ENCODE measurements around the gene CLCN1. TPM values are rescaled to one million over a fixed set of nuclear protein-coding genes. Genes with fewer than 3 reads are reported as not detected.

Gene CLCN1
- total RNA-seq, 1 experiment from 2014 or later: 0.55 TPM

DNA sequence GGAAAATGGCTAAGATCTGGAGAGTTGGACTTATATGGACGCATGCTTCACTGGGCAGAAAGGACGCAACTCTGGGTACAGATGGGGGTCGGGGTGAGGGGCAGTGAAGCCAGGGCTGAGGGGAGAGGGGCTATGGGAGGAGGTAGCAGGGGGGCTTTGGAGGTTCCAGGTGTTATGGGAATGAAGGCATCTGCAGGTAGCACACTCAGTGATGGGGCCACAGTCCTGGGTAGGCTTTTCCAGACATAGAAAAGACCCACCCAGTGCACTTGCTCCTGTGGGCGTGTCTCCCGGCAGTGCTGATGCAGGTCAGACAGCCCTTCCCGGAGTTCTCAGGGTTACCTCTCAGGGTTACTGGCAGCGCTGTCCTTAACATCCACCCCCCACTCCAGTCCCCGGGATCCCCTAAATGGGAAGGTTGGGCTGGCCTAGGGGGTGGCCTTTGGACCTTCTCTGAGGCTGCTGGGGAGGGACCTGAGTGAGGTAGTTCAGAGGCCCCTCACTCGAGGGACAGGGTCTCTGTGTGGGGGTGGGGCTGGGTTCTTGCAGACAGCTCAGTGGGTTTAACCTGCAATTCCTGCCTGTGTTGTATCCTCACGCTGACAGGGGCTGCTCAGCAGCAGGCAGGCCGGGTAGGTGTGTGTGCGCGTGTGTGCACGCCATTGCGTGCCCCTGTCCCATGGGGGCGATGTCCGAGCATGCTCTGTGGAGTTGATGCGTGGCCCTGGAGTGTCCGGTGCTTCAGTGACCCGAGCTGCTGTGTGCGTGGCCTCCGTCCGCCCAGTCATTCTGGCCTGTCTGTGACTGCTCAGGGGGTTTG lies 71.5 kb downstream of the CLCN1 start:
- no peak for ATAC-seq
- POLR2A ChIA-PET (ENCODE audit: unreplicated experiment): no interaction called here
- peaks cover 50% of the 10 kb centered on the region for H3K79me2 ChIP-seq (ENCODE audit: low read length)
- H3K9me3 ChIP-seq (ENCODE audit: low read length): no peaks in the 10 kb centered on the region
- intact Hi-C loops (cut with micrococcal nuclease): no loop called here
- TF ChIP-seq, protein P1, sequence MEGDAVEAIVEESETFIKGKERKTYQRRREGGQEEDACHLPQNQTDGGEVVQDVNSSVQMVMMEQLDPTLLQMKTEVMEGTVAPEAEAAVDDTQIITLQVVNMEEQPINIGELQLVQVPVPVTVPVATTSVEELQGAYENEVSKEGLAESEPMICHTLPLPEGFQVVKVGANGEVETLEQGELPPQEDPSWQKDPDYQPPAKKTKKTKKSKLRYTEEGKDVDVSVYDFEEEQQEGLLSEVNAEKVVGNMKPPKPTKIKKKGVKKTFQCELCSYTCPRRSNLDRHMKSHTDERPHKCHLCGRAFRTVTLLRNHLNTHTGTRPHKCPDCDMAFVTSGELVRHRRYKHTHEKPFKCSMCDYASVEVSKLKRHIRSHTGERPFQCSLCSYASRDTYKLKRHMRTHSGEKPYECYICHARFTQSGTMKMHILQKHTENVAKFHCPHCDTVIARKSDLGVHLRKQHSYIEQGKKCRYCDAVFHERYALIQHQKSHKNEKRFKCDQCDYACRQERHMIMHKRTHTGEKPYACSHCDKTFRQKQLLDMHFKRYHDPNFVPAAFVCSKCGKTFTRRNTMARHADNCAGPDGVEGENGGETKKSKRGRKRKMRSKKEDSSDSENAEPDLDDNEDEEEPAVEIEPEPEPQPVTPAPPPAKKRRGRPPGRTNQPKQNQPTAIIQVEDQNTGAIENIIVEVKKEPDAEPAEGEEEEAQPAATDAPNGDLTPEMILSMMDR (conservative IDR thresholded peaks at IDR 0.05; ENCODE audit: low read depth, low read length): peak; percentile 22; the same call in 1 of the 2 replicates
- no peak for TF ChIP-seq EZH2 (IDR thresholded peaks at IDR 0.05; ENCODE audit: low read length, unreplicated experiment)
- no peak for TF ChIP-seq EZH2phosphoT487 (IDR thresholded peaks at IDR 0.05; ENCODE audit: borderline replicate concordance, low read length)
- no peaks in the 10 kb centered on the region for H3K27me3 ChIP-seq (ENCODE audit: low read length)
- H3K4me1 ChIP-seq (ENCODE audit: insufficient read depth, low read length): peaks cover 30% of the 10 kb centered on the region
- no peak overlapping the region for H3K27ac ChIP-seq (ENCODE audit: low read length)
- peaks cover 50% of the 10 kb centered on the region for H4K20me1 ChIP-seq (ENCODE audit: low read length)
- no peak overlapping the region for H3K9ac ChIP-seq (ENCODE audit: low read length)
- no peaks in the 10 kb centered on the region for H3K9me2 ChIP-seq (replicated peaks; ENCODE audit: low read length)
- CTCF ChIA-PET: no interaction called here
- H3F3A ChIP-seq (ENCODE audit: low read length, unreplicated experiment): no peaks in the 10 kb centered on the region
- no peak overlapping the region for H3K4me2 ChIP-seq (ENCODE audit: low read length)
- BruUV-seq (replicated peaks): no TSS peak
- peaks cover 28% of the 10 kb centered on the region for H3K36me3 ChIP-seq (ENCODE audit: low read depth, low read length)
- no peak overlapping the region for H2AFZ ChIP-seq (ENCODE audit: low read length)
- H3K4me3 ChIP-seq (ENCODE audit: low read length): no peak overlapping the region
- DNase-seq: no peak

DNA sequence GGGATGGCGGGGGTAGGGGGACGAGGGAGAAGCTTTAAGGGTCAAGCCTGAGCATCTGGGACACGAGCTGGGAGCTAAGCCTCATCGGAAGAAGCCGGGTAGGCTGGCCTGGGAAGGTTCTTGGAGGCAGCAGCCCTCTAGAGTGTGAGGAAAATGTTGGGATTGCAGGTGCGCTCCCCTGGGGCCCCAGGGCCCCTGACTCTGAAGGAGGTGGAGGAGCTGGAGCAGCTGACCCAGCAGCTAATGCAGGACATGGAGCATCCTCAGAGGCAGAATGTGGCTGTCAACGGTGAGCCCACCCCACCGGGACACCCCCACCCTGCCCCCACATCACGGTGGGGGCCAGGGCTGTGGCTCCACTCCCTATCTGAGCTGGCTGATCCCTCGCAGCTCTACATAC lies 72.1 kb downstream of the CLCN1 start:
- H3K79me2 ChIP-seq (ENCODE audit: low read length): peaks cover 44% of the 10 kb centered on the region
- no peak overlapping the region for H3K4me2 ChIP-seq (ENCODE audit: low read length)
- intact Hi-C loops (cut with micrococcal nuclease): no loop called here
- H3K4me3 ChIP-seq (ENCODE audit: low read length): no peak overlapping the region
- peaks cover 23% of the 10 kb centered on the region for H3K4me1 ChIP-seq (ENCODE audit: insufficient read depth, low read length)
- H3K9ac ChIP-seq (ENCODE audit: low read length): no peak overlapping the region
- peaks cover 28% of the 10 kb centered on the region for H3K36me3 ChIP-seq (ENCODE audit: low read depth, low read length)
- no peak overlapping the region for H2AFZ ChIP-seq (ENCODE audit: low read length)
- H3K9me2 ChIP-seq (replicated peaks; ENCODE audit: low read length): no peaks in the 10 kb centered on the region
- H3K27ac ChIP-seq (ENCODE audit: low read length): no peak overlapping the region
- DNase-seq (no peak), ATAC-seq (no peak)
- H3F3A ChIP-seq (ENCODE audit: low read length, unreplicated experiment): no peaks in the 10 kb centered on the region
- no peaks in the 10 kb centered on the region for H3K27me3 ChIP-seq (ENCODE audit: low read length)
- TF ChIP-seq, protein P1 (conservative IDR thresholded peaks at IDR 0.05; ENCODE audit: low read depth, low read length): no peak
- TF ChIP-seq EZH2phosphoT487 (IDR thresholded peaks at IDR 0.05; ENCODE audit: borderline replicate concordance, low read length) (no peak), EZH2 (IDR thresholded peaks at IDR 0.05; ENCODE audit: low read length, unreplicated experiment) (no peak)
- peaks cover 43% of the 10 kb centered on the region for H4K20me1 ChIP-seq (ENCODE audit: low read length)
- H3K9me3 ChIP-seq (ENCODE audit: low read length): no peaks in the 10 kb centered on the region
- ChIA-PET CTCF (no interaction called here), POLR2A (ENCODE audit: unreplicated experiment) (no interaction called here)
- BruUV-seq (replicated peaks): no TSS peak

DNA sequence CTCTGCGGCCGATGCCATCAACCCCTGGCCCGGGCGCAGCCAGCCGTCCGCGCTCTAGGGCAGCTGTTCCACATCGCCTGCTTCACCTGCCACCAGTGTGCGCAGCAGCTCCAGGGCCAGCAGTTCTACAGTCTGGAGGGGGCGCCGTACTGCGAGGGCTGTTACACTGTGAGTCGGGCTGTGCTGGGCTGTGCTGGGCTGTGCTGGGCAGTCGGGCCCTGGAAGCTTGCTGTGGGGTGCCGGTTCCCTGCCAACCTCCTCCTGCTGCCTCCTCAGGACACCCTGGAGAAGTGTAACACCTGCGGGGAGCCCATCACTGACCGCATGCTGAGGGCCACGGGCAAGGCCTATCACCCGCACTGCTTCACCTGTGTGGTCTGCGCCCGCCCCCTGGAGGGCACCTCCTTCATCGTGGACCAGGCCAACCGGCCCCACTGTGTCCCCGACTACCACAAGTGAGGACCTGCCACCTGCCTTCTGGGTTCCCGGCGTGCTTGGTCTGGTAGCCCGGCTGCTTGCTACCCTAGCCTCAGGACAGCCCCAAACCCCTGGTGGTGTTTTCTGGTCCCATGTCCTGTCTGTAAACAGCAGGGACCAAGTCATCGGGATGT lies 72.7 kb downstream of the CLCN1 start:
- no peak for ATAC-seq
- Histone ChIP-seq H3F3A (ENCODE audit: low read length, unreplicated experiment) (no peaks in the 10 kb centered on the region), H3K9me3 (ENCODE audit: low read length) (no peaks in the 10 kb centered on the region), H3K9ac (ENCODE audit: low read length) (no peak overlapping the region), H3K27me3 (ENCODE audit: low read length) (no peaks in the 10 kb centered on the region), H3K4me2 (ENCODE audit: low read length) (no peak overlapping the region), H3K36me3 (ENCODE audit: low read depth, low read length) (peaks cover 30% of the 10 kb centered on the region), H4K20me1 (ENCODE audit: low read length) (peaks cover 38% of the 10 kb centered on the region), H3K27ac (ENCODE audit: low read length) (no peak overlapping the region), H3K79me2 (ENCODE audit: low read length) (peaks cover 38% of the 10 kb centered on the region), H3K4me1 (ENCODE audit: insufficient read depth, low read length) (peaks cover 18% of the 10 kb centered on the region), H2AFZ (ENCODE audit: low read length) (no peak overlapping the region), H3K9me2 (replicated peaks; ENCODE audit: low read length) (no peaks in the 10 kb centered on the region), H3K4me3 (ENCODE audit: low read length) (no peak overlapping the region)
- no TSS peak for BruUV-seq (replicated peaks)
- intact Hi-C loops (cut with micrococcal nuclease): no loop called here
- TF ChIP-seq EZH2phosphoT487 (IDR thresholded peaks at IDR 0.05; ENCODE audit: borderline replicate concordance, low read length) (no peak), EZH2 (IDR thresholded peaks at IDR 0.05; ENCODE audit: low read length, unreplicated experiment) (no peak)
- TF ChIP-seq, protein P1 (conservative IDR thresholded peaks at IDR 0.05; ENCODE audit: low read depth, low read length): 0 out of 2 replicates have a peak, but pooled peaks have one; percentile 13
- CTCF ChIA-PET: no interaction called here
- no peak for DNase-seq
- POLR2A ChIA-PET (ENCODE audit: unreplicated experiment): no interaction called here
